ENCODE data around the gene SH2D1A.

DNA sequence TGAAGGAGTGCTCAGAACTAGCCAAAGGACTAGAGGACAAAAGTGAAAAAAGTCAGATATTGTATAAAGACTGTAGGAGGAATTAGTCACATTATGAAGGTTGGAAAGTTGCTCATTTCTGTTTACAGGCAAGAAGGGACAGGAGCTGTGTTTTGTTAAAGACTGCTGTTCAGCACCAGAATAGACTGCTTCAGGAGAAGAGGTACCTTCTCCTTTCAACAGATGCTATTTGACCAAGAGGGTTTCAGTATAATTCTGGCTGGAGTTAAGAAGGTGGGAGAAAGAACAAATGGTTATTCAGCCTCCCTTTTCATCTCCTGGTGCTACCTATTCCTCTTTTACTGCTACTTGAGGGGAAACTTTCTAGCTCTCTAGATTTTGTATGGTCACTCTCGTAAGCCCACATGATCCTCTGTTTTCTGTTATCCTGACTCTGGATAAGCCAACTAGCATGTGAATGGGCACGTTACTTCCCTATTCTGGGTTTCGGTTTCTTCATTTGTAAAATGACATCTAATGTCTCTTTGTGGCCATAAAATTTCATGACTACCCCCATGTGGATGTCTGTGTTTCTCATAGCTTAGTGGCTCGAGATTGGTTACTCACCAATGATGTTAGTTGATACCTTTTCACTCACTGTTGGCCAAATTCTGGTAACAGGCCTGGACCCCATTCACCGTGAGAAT, 68.9 kb downstream of the SH2D1A start:
- TF ChIP-seq ARNT (IDR thresholded peaks at IDR 0.05) (no peak), FOXA1 (IDR thresholded peaks at IDR 0.05) (no peak), ELF4 (IDR thresholded peaks at IDR 0.05) (no peak), BHLHE40 (IDR thresholded peaks at IDR 0.05; ENCODE audit: borderline replicate concordance) (no peak), FOXK2 (IDR thresholded peaks at IDR 0.05) (no peak), HDGF (IDR thresholded peaks at IDR 0.05; ENCODE audit: borderline replicate concordance) (no peak), TARDBP (IDR thresholded peaks at IDR 0.05) (no peak), SUZ12 (IDR thresholded peaks at IDR 0.05) (no peak), FOXM1 (IDR thresholded peaks at IDR 0.05; ENCODE audit: borderline replicate concordance) (no peak), SP1 (IDR thresholded peaks at IDR 0.05) (no peak)
- TF ChIP-seq, protein P1, sequence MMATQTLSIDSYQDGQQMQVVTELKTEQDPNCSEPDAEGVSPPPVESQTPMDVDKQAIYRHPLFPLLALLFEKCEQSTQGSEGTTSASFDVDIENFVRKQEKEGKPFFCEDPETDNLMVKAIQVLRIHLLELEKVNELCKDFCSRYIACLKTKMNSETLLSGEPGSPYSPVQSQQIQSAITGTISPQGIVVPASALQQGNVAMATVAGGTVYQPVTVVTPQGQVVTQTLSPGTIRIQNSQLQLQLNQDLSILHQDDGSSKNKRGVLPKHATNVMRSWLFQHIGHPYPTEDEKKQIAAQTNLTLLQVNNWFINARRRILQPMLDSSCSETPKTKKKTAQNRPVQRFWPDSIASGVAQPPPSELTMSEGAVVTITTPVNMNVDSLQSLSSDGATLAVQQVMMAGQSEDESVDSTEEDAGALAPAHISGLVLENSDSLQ (IDR thresholded peaks at IDR 0.05): no peak

Data from HEK293T (cell line).